ENCODE results near the gene COQ2. TPM values are rescaled to one million over a fixed set of nuclear protein-coding genes. Genes with fewer than 3 reads are reported as not detected.
A peak's percentile ranks its signal among the peaks of the same experiment; 100 is the strongest.
"Not testable (repeated sequence)": the region's sequence is repeated elsewhere in the genome, so short reads cannot be mapped to it uniquely, and the experiment has no call there.

The COQ2 gene
- polyA plus RNA-seq (2013, experiment 1 of 2): 16.8 TPM
- 18.4 TPM for polyA plus RNA-seq (2013, experiment 2 of 2)

- Histone ChIP-seq H3K4me1 (ENCODE audit: insufficient read depth, low read length) (peaks cover 5% of the 10 kb centered on the region; the same call in 1 of the 2 replicates), H3K27ac (ENCODE audit: low read depth, low read length) (peak within 1 kb of the TSS; percentile 91), H3K36me3 (ENCODE audit: insufficient read depth, low read length) (no peaks in the 10 kb centered on the region), H3K27me3 (ENCODE audit: insufficient read depth, low read length) (peaks cover 14% of the 10 kb centered on the region), H3K9me3 (ENCODE audit: insufficient read depth, low read depth, low read length) (no peaks in the 10 kb centered on the region), H3K4me3 (ENCODE audit: low read length) (peak within 1 kb of the TSS; percentile 73), H3K9ac (ENCODE audit: low read depth, low read length) (peak within 1 kb of the TSS; percentile 89)
- WGBS: under 1% methylated on average over 75 of the region's 76 CpGs
Observed at GRCh38 chr4:83284193-83285054, at the start of gene COQ2. Gene COQ2, minus strand, starts transcription at chr4:83284798. Its CDS starts 34 bp downstream, at chr4:83284764.

GRCh38 chr4:83331956-83332355, 47.4 kb upstream of the COQ2 start:
- peaks cover 61% of the 10 kb centered on the region for H3K27me3 ChIP-seq (ENCODE audit: insufficient read depth, low read length)
- no peaks in the 10 kb centered on the region for H3K9me3 ChIP-seq (ENCODE audit: insufficient read depth, low read depth, low read length)
- no peaks in the 10 kb centered on the region for H3K36me3 ChIP-seq (ENCODE audit: insufficient read depth, low read length)
- H3K4me3 ChIP-seq (ENCODE audit: low read length): no peak overlapping the region
- no peak overlapping the region for H3K27ac ChIP-seq (ENCODE audit: low read depth, low read length)
- no peak overlapping the region for H3K9ac ChIP-seq (ENCODE audit: low read depth, low read length)
- WGBS: 86% methylated on average over 3 of the region's 3 CpGs
- H3K4me1 ChIP-seq (ENCODE audit: insufficient read depth, low read length): no peaks in the 10 kb centered on the region

- Histone ChIP-seq H3K36me3 (ENCODE audit: insufficient read depth, low read length) (no peaks in the 10 kb centered on the region), H3K9me3 (ENCODE audit: insufficient read depth, low read depth, low read length) (no peaks in the 10 kb centered on the region), H3K27ac (ENCODE audit: low read depth, low read length) (no peak overlapping the region), H3K4me3 (ENCODE audit: low read length) (no peak overlapping the region), H3K9ac (ENCODE audit: low read depth, low read length) (no peak overlapping the region), H3K4me1 (ENCODE audit: insufficient read depth, low read length) (no peaks in the 10 kb centered on the region), H3K27me3 (ENCODE audit: insufficient read depth, low read length) (peaks cover 38% of the 10 kb centered on the region)
- WGBS: 92% methylated on average over 5 of the region's 5 CpGs
Observed at GRCh38 chr4:83329521-83330110, 45.0 kb upstream of the COQ2 start.

- no peaks in the 10 kb centered on the region for H3K9me3 ChIP-seq (ENCODE audit: insufficient read depth, low read depth, low read length)
- H3K36me3 ChIP-seq (ENCODE audit: insufficient read depth, low read length): no peaks in the 10 kb centered on the region
- 34% methylated on average over 6 of the region's 7 CpGs for WGBS
- no peaks in the 10 kb centered on the region for H3K4me1 ChIP-seq (ENCODE audit: insufficient read depth, low read length)
- peaks cover 28% of the 10 kb centered on the region for H3K27me3 ChIP-seq (ENCODE audit: insufficient read depth, low read length)
- H3K9ac ChIP-seq (ENCODE audit: low read depth, low read length): no peak overlapping the region
- H3K27ac ChIP-seq (ENCODE audit: low read depth, low read length): no peak overlapping the region
- H3K4me3 ChIP-seq (ENCODE audit: low read length): no peak overlapping the region
Observed at GRCh38 chr4:83328521-83329187, 44.1 kb upstream of the COQ2 start.

GRCh38 chr4:83326546-83326945, 41.9 kb upstream of the COQ2 start:
- H3K9ac ChIP-seq (ENCODE audit: low read depth, low read length): no peak overlapping the region
- no peaks in the 10 kb centered on the region for H3K9me3 ChIP-seq (ENCODE audit: insufficient read depth, low read depth, low read length)
- peaks cover 10% of the 10 kb centered on the region for H3K27me3 ChIP-seq (ENCODE audit: insufficient read depth, low read length)
- 88% methylated on average over 8 of the region's 8 CpGs for WGBS
- H3K27ac ChIP-seq (ENCODE audit: low read depth, low read length): no peak overlapping the region
- no peak overlapping the region for H3K4me3 ChIP-seq (ENCODE audit: low read length)
- H3K4me1 ChIP-seq (ENCODE audit: insufficient read depth, low read length): no peaks in the 10 kb centered on the region
- H3K36me3 ChIP-seq (ENCODE audit: insufficient read depth, low read length): no peaks in the 10 kb centered on the region

- not testable (repeated sequence) for H3K36me3 ChIP-seq (ENCODE audit: insufficient read depth, low read length); H3K4me1 ChIP-seq (ENCODE audit: insufficient read depth, low read length); H3K9me3 ChIP-seq (ENCODE audit: insufficient read depth, low read depth, low read length); H3K9ac ChIP-seq (ENCODE audit: low read depth, low read length); H3K4me3 ChIP-seq (ENCODE audit: low read length); H3K27me3 ChIP-seq (ENCODE audit: insufficient read depth, low read length); H3K27ac ChIP-seq (ENCODE audit: low read depth, low read length)
- 92% methylated on average over 3 of the region's 4 CpGs for WGBS
Observed at GRCh38 chr4:83325306-83325705, 40.7 kb upstream of the COQ2 start.

GRCh38 chr4:83323136-83323535, 38.5 kb upstream of the COQ2 start:
- no peaks in the 10 kb centered on the region for H3K36me3 ChIP-seq (ENCODE audit: insufficient read depth, low read length)
- H3K27me3 ChIP-seq (ENCODE audit: insufficient read depth, low read length): no peaks in the 10 kb centered on the region
- H3K4me1 ChIP-seq (ENCODE audit: insufficient read depth, low read length): no peaks in the 10 kb centered on the region
- WGBS: 85% methylated on average over 3 of the region's 3 CpGs
- H3K9ac ChIP-seq (ENCODE audit: low read depth, low read length): no peak overlapping the region
- no peaks in the 10 kb centered on the region for H3K9me3 ChIP-seq (ENCODE audit: insufficient read depth, low read depth, low read length)
- H3K27ac ChIP-seq (ENCODE audit: low read depth, low read length): no peak overlapping the region
- H3K4me3 ChIP-seq (ENCODE audit: low read length): no peak overlapping the region

- Histone ChIP-seq H3K27ac (ENCODE audit: low read depth, low read length) (no peak overlapping the region), H3K4me3 (ENCODE audit: low read length) (no peak overlapping the region), H3K9me3 (ENCODE audit: insufficient read depth, low read depth, low read length) (no peaks in the 10 kb centered on the region), H3K36me3 (ENCODE audit: insufficient read depth, low read length) (no peaks in the 10 kb centered on the region), H3K4me1 (ENCODE audit: insufficient read depth, low read length) (no peaks in the 10 kb centered on the region), H3K27me3 (ENCODE audit: insufficient read depth, low read length) (no peaks in the 10 kb centered on the region), H3K9ac (ENCODE audit: low read depth, low read length) (no peak overlapping the region)
- 94% methylated on average over 5 of the region's 5 CpGs for WGBS
Observed at GRCh38 chr4:83320548-83320947, 36.0 kb upstream of the COQ2 start.

- Histone ChIP-seq H3K4me1 (ENCODE audit: insufficient read depth, low read length) (no peaks in the 10 kb centered on the region), H3K9me3 (ENCODE audit: insufficient read depth, low read depth, low read length) (no peaks in the 10 kb centered on the region), H3K4me3 (ENCODE audit: low read length) (no peak overlapping the region), H3K27me3 (ENCODE audit: insufficient read depth, low read length) (no peaks in the 10 kb centered on the region), H3K27ac (ENCODE audit: low read depth, low read length) (no peak overlapping the region), H3K9ac (ENCODE audit: low read depth, low read length) (no peak overlapping the region), H3K36me3 (ENCODE audit: insufficient read depth, low read length) (no peaks in the 10 kb centered on the region)
- 94% methylated on average over 3 of the region's 3 CpGs for WGBS
Observed at GRCh38 chr4:83318666-83319065, 34.1 kb upstream of the COQ2 start.

- Histone ChIP-seq H3K27ac (ENCODE audit: low read depth, low read length) (no peak overlapping the region), H3K27me3 (ENCODE audit: insufficient read depth, low read length) (no peaks in the 10 kb centered on the region), H3K4me1 (ENCODE audit: insufficient read depth, low read length) (no peaks in the 10 kb centered on the region), H3K9ac (ENCODE audit: low read depth, low read length) (no peak overlapping the region), H3K4me3 (ENCODE audit: low read length) (no peak overlapping the region), H3K9me3 (ENCODE audit: insufficient read depth, low read depth, low read length) (no peaks in the 10 kb centered on the region), H3K36me3 (ENCODE audit: insufficient read depth, low read length) (no peaks in the 10 kb centered on the region)
- WGBS: no CpG with 5 or more reads among the region's 4 CpGs
Observed at GRCh38 chr4:83317671-83318070, 33.1 kb upstream of the COQ2 start.

GRCh38 chr4:83316459-83317165, 32.0 kb upstream of the COQ2 start:
- Histone ChIP-seq H3K9me3 (ENCODE audit: insufficient read depth, low read depth, low read length) (no peaks in the 10 kb centered on the region), H3K36me3 (ENCODE audit: insufficient read depth, low read length) (no peaks in the 10 kb centered on the region), H3K9ac (ENCODE audit: low read depth, low read length) (no peak overlapping the region), H3K27ac (ENCODE audit: low read depth, low read length) (no peak overlapping the region), H3K4me1 (ENCODE audit: insufficient read depth, low read length) (no peaks in the 10 kb centered on the region), H3K27me3 (ENCODE audit: insufficient read depth, low read length) (no peaks in the 10 kb centered on the region), H3K4me3 (ENCODE audit: low read length) (no peak overlapping the region)
- 88% methylated on average over 13 of the region's 13 CpGs for WGBS

Data from HUES64 (cell line).